GM12864 (cell line): ENCODE data around the gene FSD1.
A peak's percentile ranks its signal among the peaks of the same experiment; 100 is the strongest.

Experiments
- DNase-seq: peaks from one replicate; pipeline ENCODE4 v3.0.0-alpha.2; 2011; ENCODE audit warnings: low read depth
- H3K4me3 ChIP-seq: 2 replicates; pipeline ENCODE4 v1.5.1; 2011; ENCODE audit warnings: mild to moderate bottlenecking, low read depth, low read length, control low read depth
- TF ChIP-seq, protein P1 (sequence below): IDR thresholded peaks from 2 replicates; pipeline ENCODE4 v1.5.1; 2011; ENCODE audit warnings: low read depth, mild to moderate bottlenecking, moderate library complexity, low read length, control low read depth, inconsistent platforms; ENCODE audit errors: missing control alignments

The FSD1 gene

DNA sequence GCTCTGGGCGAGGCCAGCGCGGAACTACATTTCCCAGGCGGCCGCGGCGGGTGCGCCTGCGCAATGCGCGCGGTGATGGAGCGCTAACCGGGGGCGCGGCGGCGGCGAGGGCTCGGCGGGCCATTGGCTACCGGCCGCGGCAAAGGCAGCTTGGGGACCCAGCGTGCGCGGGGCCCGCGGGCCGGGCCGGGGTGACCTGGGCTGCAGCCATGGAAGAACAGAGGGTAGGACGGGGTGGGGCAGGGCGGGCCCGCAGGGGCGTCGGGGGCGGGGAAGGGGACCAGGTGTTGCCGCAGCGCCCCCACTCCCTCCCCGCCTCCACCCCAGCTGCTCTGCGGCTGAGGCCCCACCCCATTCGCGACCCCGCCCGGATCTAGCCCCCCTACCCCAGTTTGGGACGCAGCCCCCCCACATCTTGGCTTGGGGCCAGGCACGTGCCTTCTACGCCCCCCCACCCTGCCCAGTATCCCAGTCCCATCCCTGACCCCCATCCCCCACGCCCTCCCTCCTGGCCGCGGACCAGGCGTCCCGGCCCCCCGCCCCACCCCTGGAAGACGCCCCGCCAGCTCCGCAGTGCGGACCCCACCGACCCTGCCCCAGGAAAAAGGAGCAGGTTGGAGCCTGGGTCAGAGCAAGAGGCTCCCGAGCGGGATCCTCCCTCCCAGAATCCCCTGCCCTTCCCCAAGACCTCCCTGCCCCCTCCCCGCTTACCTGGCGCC lies at the start of gene FSD1:
FSD1 (plus strand) TSS at position 61 of the 719 bp plus-strand sequence; CDS start at position 210, 149 bp downstream.
- no peak within 1 kb of the TSS for H3K4me3 ChIP-seq

GRCh38 chr19:4256563-4256962 lies 47.8 kb upstream of the FSD1 start:
- DNase-seq, result no peak

More for the DNA sequence above, at the start of gene FSD1:
- TF ChIP-seq, protein P1, sequence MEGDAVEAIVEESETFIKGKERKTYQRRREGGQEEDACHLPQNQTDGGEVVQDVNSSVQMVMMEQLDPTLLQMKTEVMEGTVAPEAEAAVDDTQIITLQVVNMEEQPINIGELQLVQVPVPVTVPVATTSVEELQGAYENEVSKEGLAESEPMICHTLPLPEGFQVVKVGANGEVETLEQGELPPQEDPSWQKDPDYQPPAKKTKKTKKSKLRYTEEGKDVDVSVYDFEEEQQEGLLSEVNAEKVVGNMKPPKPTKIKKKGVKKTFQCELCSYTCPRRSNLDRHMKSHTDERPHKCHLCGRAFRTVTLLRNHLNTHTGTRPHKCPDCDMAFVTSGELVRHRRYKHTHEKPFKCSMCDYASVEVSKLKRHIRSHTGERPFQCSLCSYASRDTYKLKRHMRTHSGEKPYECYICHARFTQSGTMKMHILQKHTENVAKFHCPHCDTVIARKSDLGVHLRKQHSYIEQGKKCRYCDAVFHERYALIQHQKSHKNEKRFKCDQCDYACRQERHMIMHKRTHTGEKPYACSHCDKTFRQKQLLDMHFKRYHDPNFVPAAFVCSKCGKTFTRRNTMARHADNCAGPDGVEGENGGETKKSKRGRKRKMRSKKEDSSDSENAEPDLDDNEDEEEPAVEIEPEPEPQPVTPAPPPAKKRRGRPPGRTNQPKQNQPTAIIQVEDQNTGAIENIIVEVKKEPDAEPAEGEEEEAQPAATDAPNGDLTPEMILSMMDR, result no peak
- DNase-seq, result no peak

DNA sequence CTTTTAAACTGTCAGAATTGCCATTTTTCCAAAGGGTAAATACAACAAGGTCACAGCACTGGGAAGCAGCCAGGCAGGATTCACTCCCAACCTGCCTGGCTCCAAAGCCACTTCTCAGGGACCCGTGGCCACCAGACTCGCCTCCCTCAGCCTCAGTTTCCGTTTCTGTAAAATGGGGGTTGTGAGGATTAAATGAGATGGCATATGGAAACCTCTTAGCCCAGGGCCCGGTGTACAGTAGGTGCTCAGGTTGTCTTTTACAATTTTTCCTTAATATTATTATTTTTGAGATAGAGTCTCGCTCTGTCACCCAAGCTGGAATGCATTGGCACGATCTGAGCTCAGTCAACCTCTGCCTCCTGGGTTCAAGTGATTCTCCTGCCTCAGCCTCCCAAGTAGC lies 47.4 kb upstream of the FSD1 start:
- no peak overlapping the region for H3K4me3 ChIP-seq
- DNase-seq, result no peak
- TF ChIP-seq, protein P1, result no peak

More at GRCh38 chr19:4256563-4256962, 47.8 kb upstream of the FSD1 start:
- no peak overlapping the region for H3K4me3 ChIP-seq
- TF ChIP-seq, protein P1, result peak; percentile 37

DNA sequence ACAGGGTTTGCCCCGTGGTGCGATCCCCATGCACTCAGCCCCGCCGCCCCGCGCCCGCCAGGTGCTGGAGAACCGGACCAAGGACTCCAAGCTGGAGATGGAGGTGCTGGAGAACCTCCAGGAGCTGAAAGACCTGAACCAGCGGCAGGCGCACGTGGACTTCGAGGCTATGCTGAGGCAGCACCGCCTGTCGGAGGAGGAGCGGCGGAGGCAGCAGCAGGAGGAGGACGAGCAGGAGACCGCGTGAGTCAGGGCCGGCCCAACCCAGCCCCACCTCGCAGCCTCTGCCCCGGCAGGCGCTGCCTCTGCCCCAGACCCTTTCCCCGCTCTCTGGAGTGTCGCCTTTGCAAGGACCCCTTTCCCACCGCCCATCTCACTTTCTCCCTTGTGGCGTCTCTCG lies 46.2 kb upstream of the FSD1 start:
- H3K4me3 ChIP-seq, result no peak overlapping the region
- TF ChIP-seq, protein P1, result no peak
- DNase-seq, result no peak

GRCh38 chr19:4260613-4261191 lies 43.7 kb upstream of the FSD1 start:
- DNase-seq, result no peak
- no peak overlapping the region for H3K4me3 ChIP-seq
- TF ChIP-seq, protein P1, result no peak

GRCh38 chr19:4264812-4265211 lies 39.6 kb upstream of the FSD1 start:
- TF ChIP-seq, protein P1, result no peak
- no peak overlapping the region for H3K4me3 ChIP-seq
- no peak for DNase-seq
